IPS-NIHi7 (cell line): ENCODE results near the gene RTN4R.
A peak's percentile ranks its signal among the peaks of the same experiment; 100 is the strongest.

Experiments
- DNase-seq: peaks from one replicate; pipeline ENCODE4 v3.0.0; 2012; ENCODE audit warnings: mixed read lengths; ENCODE audit errors: extremely low spot score

The RTN4R gene

GRCh38 chr22:20216863-20217499, 51.1 kb downstream of the RTN4R start:
- DNase-seq = no peak

GRCh38 chr22:20215742-20216141, 52.4 kb downstream of the RTN4R start:
- DNase-seq = no peak

- no peak for DNase-seq
Observed at GRCh38 chr22:20214853-20215252, 53.3 kb downstream of the RTN4R start.

DNA sequence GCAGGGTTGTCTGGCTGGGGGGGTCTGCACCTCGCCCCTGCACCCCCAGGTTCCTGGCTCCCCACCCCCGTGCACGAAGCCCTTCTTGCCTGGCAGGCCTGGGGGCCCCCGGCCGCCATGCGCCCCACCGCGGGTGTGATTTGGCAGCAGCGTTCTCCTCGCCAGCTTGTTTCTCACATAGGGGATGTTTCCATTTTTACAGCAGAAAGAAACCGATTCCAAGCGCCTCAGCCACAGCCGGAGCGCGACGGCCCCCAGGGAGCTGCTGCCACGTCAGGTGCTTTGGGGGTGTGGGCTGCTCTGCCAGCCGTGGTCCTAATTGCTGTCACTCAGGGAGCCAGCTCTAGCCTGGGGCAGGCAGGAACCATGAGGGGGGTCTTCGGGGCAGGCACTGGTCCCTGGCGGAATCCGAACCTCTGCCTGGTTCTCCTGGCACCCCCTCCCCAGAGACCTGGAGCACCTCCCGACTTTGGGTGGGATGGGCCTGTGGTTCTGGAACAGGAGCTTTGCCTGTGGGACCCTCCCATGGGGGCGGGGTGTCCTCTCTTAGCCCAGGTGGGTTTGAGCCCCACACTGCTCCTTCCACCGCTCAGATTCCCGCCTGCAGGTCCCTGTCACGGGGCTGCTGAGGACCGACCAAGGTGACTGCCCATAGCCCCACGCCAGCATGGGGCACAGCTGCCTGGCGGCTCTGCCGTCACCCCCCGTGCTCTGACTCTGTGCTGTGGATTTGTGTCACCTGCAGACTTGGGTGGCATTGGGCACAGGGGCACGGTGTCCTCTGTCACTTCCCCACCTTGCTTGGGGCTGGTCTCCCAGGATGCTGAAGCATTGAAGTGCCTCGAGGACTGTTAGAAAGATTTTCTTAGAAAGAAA, 54.0 kb downstream of the RTN4R start:
- DNase-seq = no peak

- no peak for DNase-seq
Observed at GRCh38 chr22:20212754-20213699, 55.1 kb downstream of the RTN4R start.

- no peak for DNase-seq
Observed at GRCh38 chr22:20211997-20212753, 55.9 kb downstream of the RTN4R start.

GRCh38 chr22:20211409-20211996, 56.6 kb downstream of the RTN4R start:
- DNase-seq = peak; percentile 48

- no peak for DNase-seq
Observed at GRCh38 chr22:20210473-20211059, 57.6 kb downstream of the RTN4R start.

- no peak for DNase-seq
Observed at GRCh38 chr22:20209761-20210250, 58.3 kb downstream of the RTN4R start.

GRCh38 chr22:20208713-20209310, 59.3 kb downstream of the RTN4R start:
- no peak for DNase-seq

DNA sequence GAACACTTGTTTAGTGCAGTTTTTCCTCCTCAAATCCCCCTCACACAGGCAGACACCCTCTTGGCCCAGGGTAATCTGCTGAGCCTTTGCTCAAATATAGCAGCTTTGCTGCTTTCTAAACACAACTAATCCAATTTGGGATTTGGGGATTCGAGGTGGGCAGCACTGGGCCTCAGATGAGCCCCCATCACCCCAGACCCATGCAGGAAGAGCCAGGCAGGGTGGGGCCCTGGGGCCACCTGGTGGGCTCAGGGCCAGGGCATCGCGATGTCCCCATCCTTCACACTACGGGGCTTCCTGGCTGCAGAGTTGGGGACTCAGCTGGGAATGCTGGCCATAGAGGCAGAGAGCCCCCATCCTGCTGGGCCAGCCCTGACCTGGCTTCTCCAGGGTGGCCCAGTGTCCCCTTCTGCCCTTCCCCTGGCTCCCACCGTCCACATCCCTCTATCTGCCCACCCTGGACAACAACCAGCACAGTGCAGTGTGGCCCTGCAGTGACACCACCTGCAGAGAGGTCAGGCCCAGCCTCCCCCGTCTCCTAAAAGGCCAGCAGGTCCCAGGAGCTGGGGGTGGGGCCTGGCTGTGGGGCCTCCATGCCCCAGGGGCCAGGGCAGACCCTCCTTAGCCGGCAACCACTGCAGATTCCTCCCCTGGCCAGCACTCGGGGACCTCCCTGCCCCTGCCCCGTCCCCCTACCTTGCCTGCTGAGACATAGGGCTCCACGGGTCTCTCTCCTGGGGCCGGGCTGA, 60.7 kb downstream of the RTN4R start:
- DNase-seq = no peak

DNA sequence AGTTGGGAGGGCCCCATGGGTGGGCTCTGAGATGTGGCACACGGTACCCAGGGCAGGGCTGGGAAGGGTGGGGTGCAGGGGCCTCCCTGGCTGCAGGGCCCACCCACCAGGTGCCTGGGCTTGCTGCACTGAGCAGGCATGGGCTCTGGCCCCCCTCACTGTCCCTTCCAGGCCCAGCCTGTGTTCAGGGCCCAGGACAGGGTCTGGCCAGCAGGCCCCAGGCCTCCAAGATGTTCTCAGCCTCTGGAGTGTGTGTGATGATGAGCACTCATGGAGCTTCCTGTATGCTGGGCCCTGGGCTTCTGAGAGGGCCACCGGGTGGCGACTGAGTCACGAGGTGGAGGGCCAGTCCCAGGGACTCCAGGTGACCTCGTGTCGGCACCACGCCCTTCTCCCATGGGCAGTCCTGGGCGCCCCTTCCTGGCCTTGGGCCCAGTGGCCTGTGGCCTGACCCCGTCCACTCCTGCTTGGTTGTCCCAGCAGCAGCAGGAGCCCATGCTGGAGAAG, 61.4 kb downstream of the RTN4R start:
- DNase-seq = no peak

- peak; percentile 62 for DNase-seq
Observed at GRCh38 chr22:20205964-20206708, 62.0 kb downstream of the RTN4R start.

GRCh38 chr22:20205464-20205963, 62.6 kb downstream of the RTN4R start:
- DNase-seq = no peak

DNA sequence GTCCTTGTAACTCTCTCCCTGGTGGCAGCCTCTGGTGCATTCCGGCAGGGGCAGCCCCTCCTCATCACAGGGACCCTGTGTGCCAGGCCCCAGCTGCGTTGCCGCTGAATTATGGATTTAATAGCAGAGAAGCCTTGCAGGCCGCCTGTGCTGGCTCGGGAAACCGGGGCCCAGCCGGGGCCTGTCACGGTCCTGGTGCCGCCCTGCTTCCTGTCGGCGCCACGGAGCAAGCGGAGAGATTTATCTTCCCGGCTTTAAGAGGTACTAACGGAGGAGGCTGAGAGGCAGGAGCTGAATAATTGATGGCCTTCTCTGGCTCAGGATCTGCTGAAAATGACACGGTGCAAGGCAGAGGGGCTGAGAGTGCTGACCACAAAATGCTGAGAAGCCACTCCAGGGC, 63.3 kb downstream of the RTN4R start:
- DNase-seq = no peak

DNA sequence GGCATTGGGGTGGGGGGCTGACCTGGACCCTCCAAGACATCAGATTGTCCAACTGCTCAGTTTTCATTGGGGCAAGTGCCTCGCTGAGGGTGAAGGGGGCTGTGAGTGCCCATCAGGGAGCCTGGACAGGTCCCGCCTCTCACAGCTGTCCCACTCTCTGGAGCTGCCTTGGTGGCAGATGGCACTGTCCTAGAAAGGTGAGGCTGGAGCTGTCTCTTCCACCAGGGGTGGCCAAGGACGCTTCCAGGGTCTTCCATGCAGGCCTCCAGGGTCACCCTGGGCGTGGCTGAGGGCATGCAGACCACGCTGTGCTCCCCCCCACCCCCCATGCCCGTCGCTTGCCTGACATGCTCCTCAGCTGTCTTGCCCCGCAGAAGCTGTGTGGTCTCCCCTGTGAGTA, 63.8 kb downstream of the RTN4R start:
- DNase-seq = no peak

- DNase-seq = peak; percentile 84
Observed at GRCh38 chr22:20203552-20204201, 64.4 kb downstream of the RTN4R start.

- DNase-seq = no peak
Observed at GRCh38 chr22:20203142-20203551, 65.0 kb downstream of the RTN4R start.
